ENCODE results near the gene TBX18. TPM values are rescaled to one million over a fixed set of nuclear protein-coding genes. Genes with fewer than 3 reads are reported as not detected.

TBX18 gene
- total and polyA plus RNA-seq, 9 of the 15 experiments (the other 6 are each of a cell fraction or from before 2014, with no cell fraction given), result 4.0 to 36.1 (median 20.7) TPM

GRCh38 chr6:84763886-84764331 is 489 bp downstream of the TBX18 start (continued):
- TF ChIP-seq, protein P1, sequence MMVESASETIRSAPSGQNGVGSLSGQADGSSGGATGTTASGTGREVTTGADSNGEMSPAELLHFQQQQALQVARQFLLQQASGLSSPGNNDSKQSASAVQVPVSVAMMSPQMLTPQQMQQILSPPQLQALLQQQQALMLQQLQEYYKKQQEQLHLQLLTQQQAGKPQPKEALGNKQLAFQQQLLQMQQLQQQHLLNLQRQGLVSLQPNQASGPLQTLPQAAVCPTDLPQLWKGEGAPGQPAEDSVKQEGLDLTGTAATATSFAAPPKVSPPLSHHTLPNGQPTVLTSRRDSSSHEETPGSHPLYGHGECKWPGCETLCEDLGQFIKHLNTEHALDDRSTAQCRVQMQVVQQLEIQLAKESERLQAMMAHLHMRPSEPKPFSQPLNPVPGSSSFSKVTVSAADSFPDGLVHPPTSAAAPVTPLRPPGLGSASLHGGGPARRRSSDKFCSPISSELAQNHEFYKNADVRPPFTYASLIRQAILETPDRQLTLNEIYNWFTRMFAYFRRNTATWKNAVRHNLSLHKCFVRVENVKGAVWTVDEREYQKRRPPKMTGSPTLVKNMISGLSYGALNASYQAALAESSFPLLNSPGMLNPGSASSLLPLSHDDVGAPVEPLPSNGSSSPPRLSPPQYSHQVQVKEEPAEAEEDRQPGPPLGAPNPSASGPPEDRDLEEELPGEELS (CRISPR knock-in tag; IDR thresholded peaks at IDR 0.05; ENCODE audit: borderline replicate concordance), result no peak

DNA sequence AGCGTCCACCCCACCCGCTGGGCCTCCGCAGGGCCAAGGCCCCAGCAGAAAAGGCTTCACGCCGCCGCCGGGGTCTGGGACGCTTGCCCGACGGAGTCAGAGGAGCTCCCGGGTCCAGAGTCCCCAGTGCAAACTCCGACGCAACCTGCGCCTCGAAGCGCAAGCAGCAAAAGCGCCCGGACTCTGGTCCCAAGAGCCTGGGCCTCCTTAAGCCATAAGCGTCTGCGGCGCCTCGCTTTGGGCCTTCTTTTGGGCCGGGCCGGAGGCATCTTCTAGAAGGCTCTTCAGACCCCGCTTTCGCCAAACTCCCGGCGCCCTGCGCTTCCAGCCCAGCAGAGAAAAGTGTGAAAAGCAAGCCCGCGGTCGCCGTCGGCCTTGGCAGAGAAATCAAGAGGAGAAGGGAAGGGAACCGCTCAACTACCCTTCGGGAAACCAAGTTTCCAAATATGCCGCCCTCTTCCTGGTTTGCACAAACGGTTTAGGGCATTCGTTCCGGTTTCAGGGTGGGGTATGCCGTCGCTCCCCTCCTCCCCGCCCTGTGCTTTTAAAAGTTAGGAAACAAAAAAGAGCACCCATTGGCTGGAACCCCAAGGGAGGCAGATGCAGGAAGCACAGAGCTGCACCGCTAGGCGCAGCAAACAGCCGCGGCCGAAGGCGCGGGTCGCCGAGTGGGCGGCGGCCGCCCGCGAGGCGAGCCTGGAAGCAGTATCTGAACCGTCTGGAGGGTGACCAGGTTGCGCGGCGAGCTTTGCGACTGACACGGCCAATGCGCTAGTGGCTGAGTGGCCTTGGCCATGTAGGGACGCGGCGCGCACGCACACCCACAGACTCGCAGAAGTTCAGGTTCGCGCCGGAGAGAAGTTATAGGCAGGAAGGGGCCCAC is 1.2 kb downstream of the TBX18 start:
- ChIA-PET CTCF (ENCODE audit: low intra/inter-chr PET ratio) (interaction anchor here (0.6 to 0.8 kb wide), 2 partner anchors 205 to 626 kb away, joined by 3 to 4 read pairs; no protein-coding TSS in a partner anchor), POLR2A (interaction anchor here (0.6 to 4.3 kb wide), 7 partner anchors 8 to 884 kb away, joined by 3 to 35 read pairs (median 3); no protein-coding TSS in a partner anchor)
- Histone ChIP-seq H3K27ac (ENCODE audit: extremely low read depth, low read depth, low read length) (peak overlapping the region; percentile 87), H3K4me2 (ENCODE audit: insufficient read depth, low read length) (peak overlapping the region; percentile 92), H3K4me1 (replicated peaks in 1 of 2; ENCODE audit: control insufficient read depth in 2 of 2, insufficient read depth in 2 of 2, low read length in 2 of 2) (peaks cover 4 to 15% of the 10 kb centered on the region in 2 experiments; a peak in 3 of 5 replicates), H3K9me3 (replicated peaks; ENCODE audit: control insufficient read depth, insufficient read depth, low read depth, low read length) (no peaks in the 10 kb centered on the region), H3K27me3 (ENCODE audit: control insufficient read depth in 2 of 2, insufficient read depth in 2 of 2, low read length in 2 of 2) (no peaks in the 10 kb centered on the region), H3K79me2 (ENCODE audit: control insufficient read depth, insufficient read depth, low read length) (peaks cover 54% of the 10 kb centered on the region), H3K36me3 (ENCODE audit: control insufficient read depth, insufficient read depth, low read length) (peaks cover 21% of the 10 kb centered on the region; the same call in 1 of the 3 replicates), H3K9ac (ENCODE audit: insufficient read depth in 1 of 2, low read depth in 2 of 2, low read length in 2 of 2) (peak overlapping the region; percentile 86 to 97), H4K20me1 (replicated peaks; ENCODE audit: control insufficient read depth, insufficient read depth, low read length) (no peaks in the 10 kb centered on the region), H2AFZ (ENCODE audit: low read depth, low read length) (peak overlapping the region; percentile 97), H3K9me1 (ENCODE audit: control insufficient read depth, insufficient read depth, low read length) (no peaks in the 10 kb centered on the region), H3K4me3 (peak overlapping the region; percentile 78)
- DNase-seq (ENCODE audit: extremely low read depth in 1 of 4, low spot score in 3 of 4), result peak; percentile 73 to 92 (median 84)
- under 1% methylated on average over 64 of the region's 74 CpGs for WGBS (ENCODE audit: insufficient coverage, low coverage, missing lambda C conversion rate)
- in situ Hi-C loops (cut with MboI) (loop anchor here (25.0 kb wide), 2 partner anchors 876 to 1924 kb away; no protein-coding TSS in a partner anchor), intact Hi-C loops (cut with micrococcal nuclease) (loop anchor here (5.0 to 10.0 kb wide), 2 partner anchors 362 to 536 kb away; partner anchors contain the start of gene CEP162)
- FAIRE-seq, result peak; percentile 90
- BruUV-seq (replicated peaks), result TSS peak; percentile 59
- ATAC-seq, result peak; percentile 79
- TF ChIP-seq NR3C1 (CRISPR knock-in tag; IDR thresholded peaks at IDR 0.05) (0 out of 2 replicates have a peak, but pooled peaks have one; percentile 59), RAD21 (CRISPR knock-in tag; conservative IDR thresholded peaks at IDR 0.05 in 1 of 2, IDR thresholded peaks at IDR 0.05 in 1 of 2) (peak; percentile 20 to 35), ZNF217 (CRISPR knock-in tag; IDR thresholded peaks at IDR 0.05) (no peak), MEF2D (tag; conservative IDR thresholded peaks at IDR 0.05; ENCODE audit: low read depth) (no peak), MCM3 (IDR thresholded peaks at IDR 0.05) (no peak), ZFX (CRISPR knock-in tag; IDR thresholded peaks at IDR 0.05) (peak; percentile 97), IFI16 (CRISPR knock-in tag; IDR thresholded peaks at IDR 0.05) (no peak), E2F3 (CRISPR knock-in tag; IDR thresholded peaks at IDR 0.05) (0 out of 2 replicates have a peak, but pooled peaks have one; percentile 45), NFYB (IDR thresholded peaks at IDR 0.05; ENCODE audit: extremely low read depth, insufficient read length) (no peak), NFE2L1 (tag; IDR thresholded peaks at IDR 0.05; ENCODE audit: borderline replicate concordance, low read depth) (no peak), GABPB2 (CRISPR knock-in tag; conservative IDR thresholded peaks at IDR 0.05) (no peak), CBX5 (IDR thresholded peaks at IDR 0.05; ENCODE audit: borderline replicate concordance, low read depth) (no peak), RFX1 (IDR thresholded peaks at IDR 0.05) (no peak), ZNF785 (CRISPR knock-in tag; IDR thresholded peaks at IDR 0.05) (no peak), HNRNPH1 (optimal IDR thresholded peaks at IDR 0.05; ENCODE audit: low read depth, low read length) (no peak), TARDBP (IDR thresholded peaks at IDR 0.05) (no peak), ZNF174 (CRISPR knock-in tag; IDR thresholded peaks at IDR 0.05) (no peak), ZNF764 (CRISPR knock-in tag; IDR thresholded peaks at IDR 0.05; ENCODE audit: low read depth) (no peak)
